ES-I3 (cell line): ENCODE measurements around the gene NUMA1.

Experiments
- H3K36me3 ChIP-seq: 2 replicates; pipeline ENCODE4 v1.6.1; 2013; ENCODE audit warnings: mild to moderate bottlenecking, low read length, control low read depth, moderate library complexity; ENCODE audit not compliant: insufficient read depth
- H3K4me1 ChIP-seq: 2 replicates; pipeline ENCODE4 v1.6.1; 2013; ENCODE audit warnings: mild to moderate bottlenecking, control low read depth, low read length; ENCODE audit not compliant: insufficient read depth
- H3K9ac ChIP-seq: 2 replicates; pipeline ENCODE4 v1.6.1; 2013; ENCODE audit warnings: low read depth, mild to moderate bottlenecking, low read length, moderate library complexity
- H3K9me3 ChIP-seq: 2 replicates; pipeline ENCODE4 v1.6.1; 2013; ENCODE audit warnings: mild to moderate bottlenecking, low read length, moderate library complexity; ENCODE audit not compliant: control insufficient read depth, insufficient read depth

The NUMA1 gene, protein sequence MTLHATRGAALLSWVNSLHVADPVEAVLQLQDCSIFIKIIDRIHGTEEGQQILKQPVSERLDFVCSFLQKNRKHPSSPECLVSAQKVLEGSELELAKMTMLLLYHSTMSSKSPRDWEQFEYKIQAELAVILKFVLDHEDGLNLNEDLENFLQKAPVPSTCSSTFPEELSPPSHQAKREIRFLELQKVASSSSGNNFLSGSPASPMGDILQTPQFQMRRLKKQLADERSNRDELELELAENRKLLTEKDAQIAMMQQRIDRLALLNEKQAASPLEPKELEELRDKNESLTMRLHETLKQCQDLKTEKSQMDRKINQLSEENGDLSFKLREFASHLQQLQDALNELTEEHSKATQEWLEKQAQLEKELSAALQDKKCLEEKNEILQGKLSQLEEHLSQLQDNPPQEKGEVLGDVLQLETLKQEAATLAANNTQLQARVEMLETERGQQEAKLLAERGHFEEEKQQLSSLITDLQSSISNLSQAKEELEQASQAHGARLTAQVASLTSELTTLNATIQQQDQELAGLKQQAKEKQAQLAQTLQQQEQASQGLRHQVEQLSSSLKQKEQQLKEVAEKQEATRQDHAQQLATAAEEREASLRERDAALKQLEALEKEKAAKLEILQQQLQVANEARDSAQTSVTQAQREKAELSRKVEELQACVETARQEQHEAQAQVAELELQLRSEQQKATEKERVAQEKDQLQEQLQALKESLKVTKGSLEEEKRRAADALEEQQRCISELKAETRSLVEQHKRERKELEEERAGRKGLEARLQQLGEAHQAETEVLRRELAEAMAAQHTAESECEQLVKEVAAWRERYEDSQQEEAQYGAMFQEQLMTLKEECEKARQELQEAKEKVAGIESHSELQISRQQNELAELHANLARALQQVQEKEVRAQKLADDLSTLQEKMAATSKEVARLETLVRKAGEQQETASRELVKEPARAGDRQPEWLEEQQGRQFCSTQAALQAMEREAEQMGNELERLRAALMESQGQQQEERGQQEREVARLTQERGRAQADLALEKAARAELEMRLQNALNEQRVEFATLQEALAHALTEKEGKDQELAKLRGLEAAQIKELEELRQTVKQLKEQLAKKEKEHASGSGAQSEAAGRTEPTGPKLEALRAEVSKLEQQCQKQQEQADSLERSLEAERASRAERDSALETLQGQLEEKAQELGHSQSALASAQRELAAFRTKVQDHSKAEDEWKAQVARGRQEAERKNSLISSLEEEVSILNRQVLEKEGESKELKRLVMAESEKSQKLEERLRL (N-terminal part only)

DNA sequence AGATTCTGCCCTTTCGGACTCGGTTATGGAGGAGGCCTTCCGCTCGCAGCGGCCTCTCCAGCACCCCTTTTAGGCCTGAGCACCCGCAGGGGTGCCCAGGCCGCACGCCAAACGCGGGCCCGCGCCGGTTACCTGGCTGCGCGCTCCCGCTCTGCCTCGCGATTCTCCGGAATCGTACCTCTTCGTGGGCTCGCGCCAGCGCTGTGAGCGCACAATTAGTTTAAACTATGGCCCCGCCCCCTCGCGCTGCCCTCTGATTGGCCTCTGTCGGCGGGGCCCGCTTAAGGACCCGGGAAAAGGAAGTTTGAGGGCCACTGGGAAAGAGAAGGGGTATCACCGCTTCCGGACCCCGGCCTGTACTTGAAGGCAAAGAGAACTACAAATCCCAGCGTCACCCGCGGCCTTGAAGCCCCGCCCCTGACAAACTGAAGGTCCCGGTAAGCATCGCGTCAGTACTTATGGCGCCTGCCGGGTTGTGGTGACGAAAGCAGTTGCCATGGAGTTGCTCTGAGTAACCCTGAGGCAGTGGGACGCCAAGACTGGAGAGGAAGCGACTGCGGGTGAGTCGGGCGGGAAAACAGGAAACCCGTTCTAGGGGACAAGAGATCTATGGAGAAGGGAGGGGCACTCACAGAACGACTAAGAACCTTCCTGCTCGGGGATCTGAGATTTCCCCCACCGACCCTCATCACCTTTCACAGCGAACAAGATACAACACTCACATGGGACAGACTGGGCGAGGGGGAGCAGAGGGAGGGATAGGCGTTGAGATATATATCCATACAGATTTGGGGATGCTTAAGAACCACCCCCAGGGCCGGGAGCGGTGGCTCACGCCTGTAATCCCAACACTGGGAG lies at the start of gene NUMA1, which contains the start of gene LRRC51:
TSS of gene NUMA1 (minus strand) at position 217 of the 858 bp plus-strand sequence. CDS start 44,599 bp downstream, outside the sequence.
TSS of gene LRRC51 (plus strand) at position 525 of the 858 bp plus-strand sequence. CDS start 8,234 bp downstream, outside the sequence.
- Histone ChIP-seq H3K9me3 (no peaks in the 10 kb centered on the region), H3K4me1 (peaks cover 7% of the 10 kb centered on the region), H3K9ac (peak within 1 kb of the TSS; percentile 79)

DNA sequence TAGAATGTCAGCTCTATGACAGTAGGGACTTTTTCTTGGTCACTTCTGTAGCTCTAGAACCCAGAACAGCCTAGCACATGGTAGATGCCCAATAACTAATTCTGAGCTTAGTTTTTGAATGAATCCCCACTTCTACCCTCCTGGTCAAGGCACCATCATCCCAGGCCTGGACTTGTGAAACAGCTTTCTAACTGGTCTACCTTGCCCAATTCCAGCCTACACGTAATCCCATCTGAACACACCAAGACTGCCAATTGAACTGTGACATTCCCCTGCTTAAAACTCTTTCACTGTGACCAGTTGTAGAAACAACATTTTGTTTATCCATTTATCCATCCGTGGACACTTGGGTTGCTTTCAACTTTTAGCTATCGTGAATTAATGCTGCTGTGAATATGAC lies 49.0 kb upstream of the NUMA1 start:
- no peaks in the 10 kb centered on the region for H3K4me1 ChIP-seq
- H3K9ac ChIP-seq = no peak overlapping the region
- H3K9me3 ChIP-seq = peaks cover 3% of the 10 kb centered on the region
- H3K36me3 ChIP-seq = no peaks in the 10 kb centered on the region

More for the DNA sequence above, at the start of gene NUMA1, which contains the start of gene LRRC51:
- H3K36me3 ChIP-seq = no peaks in the 10 kb centered on the region

DNA sequence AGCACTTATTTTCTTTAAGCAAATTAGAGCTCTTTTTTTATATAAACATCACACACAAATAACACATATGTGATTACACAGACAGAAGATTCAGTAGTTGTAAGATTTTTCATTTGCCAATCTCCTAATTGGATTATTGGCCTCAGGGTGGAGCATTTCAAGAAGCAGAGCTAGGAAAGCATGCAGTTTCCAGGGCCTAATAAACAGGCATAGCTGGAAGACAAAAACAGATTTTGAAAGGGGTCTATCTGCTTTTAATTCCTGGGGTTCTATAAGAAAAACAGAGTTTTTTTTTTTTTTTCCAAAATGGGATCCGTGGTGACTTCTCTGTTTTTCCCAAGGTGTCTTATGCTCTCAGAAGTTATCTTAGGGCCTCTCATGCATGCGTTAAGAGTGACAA lies 47.6 kb upstream of the NUMA1 start:
- Histone ChIP-seq H3K4me1 (no peaks in the 10 kb centered on the region), H3K9ac (no peak overlapping the region), H3K9me3 (peaks cover 3% of the 10 kb centered on the region), H3K36me3 (no peaks in the 10 kb centered on the region)

DNA sequence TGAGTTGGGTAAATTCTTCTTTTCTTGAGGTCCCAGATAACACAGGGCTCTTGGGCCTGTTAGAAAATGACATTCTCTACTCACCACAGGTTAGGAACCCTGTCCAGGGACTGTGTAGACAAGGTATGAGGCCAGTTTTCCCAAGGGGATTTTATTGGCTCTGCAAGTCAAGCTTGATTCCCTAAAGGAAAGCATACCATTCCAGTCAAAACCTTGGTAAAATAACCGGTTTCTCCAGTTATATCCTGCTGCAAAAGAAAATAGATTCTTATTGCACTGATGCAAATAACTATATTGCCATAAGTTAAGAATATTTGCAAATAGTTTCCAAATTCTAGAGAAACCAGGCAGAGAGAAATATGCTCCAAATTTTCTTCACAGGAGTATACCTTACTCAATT lies 45.6 kb upstream of the NUMA1 start:
- Histone ChIP-seq H3K9ac (no peak overlapping the region), H3K4me1 (no peaks in the 10 kb centered on the region), H3K9me3 (peaks cover 3% of the 10 kb centered on the region), H3K36me3 (no peaks in the 10 kb centered on the region)

DNA sequence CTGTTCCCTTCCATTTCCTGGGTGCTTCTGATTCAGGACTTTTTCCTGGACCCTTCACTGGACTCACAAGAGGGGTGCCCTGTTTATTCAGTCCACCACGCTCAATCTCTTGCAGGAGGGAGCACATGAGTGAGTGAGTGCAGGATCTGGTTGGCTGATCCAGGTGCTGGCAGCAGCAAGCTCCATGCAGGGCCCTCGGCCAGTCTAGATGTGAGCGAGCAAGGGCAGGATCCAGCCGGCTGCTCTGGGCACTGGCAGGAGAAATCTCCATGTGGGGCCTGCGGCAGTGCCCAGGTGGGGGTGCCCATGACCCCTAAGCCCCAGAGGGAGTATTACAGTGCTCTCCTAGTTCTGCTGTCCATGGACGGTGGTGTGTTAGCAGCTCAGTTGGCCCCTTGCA lies 43.7 kb upstream of the NUMA1 start:
- H3K36me3 ChIP-seq = no peaks in the 10 kb centered on the region
- H3K9me3 ChIP-seq = peaks cover 3% of the 10 kb centered on the region
- no peaks in the 10 kb centered on the region for H3K4me1 ChIP-seq
- no peak overlapping the region for H3K9ac ChIP-seq

DNA sequence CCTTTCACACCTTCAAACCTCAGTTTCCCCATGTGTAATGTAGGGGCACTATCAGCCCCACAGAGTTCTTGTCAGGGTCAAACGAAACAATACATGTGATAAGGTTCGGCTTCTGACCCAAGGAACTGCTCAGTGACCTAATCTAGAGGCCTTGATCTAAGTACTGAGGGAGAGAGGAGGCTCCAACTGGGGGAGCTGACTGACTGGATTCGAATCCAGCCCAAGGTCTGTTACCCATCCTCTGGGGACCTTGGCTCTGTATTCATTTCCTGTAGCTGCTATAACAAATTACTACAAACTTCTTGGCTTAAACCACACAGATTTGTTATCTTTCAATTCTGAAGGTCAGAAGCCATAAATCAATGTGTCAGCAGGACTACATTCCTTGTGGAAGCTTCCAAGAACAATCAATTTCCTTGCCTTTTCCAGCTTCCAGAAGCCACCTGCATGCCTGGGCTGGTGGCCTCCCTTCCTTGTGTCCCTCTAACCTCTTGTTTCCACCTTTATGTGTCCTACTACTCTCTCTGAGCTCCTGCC lies 42.8 kb upstream of the NUMA1 start:
- Histone ChIP-seq H3K9me3 (no peaks in the 10 kb centered on the region; the same call in 1 of the 2 replicates), H3K4me1 (no peaks in the 10 kb centered on the region), H3K36me3 (no peaks in the 10 kb centered on the region), H3K9ac (no peak overlapping the region)

DNA sequence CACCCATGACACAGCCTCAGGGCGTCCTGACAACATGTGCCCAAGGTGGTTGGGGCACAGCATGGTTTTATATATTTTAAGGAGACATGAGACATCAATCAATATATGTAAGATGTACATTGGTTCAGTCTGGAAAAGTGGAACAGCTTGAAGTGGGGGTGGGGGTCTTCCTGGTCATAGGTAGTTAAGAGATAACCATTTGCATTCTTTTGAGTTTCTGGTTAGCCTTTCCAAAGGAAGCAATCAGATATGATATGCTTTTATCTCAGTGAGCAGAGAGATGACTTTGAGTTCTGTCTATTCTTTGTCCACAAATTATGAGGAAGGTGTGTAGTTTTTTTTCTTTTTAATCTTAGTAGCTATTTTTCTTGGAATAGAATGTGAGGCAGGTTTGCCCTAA lies 42.3 kb upstream of the NUMA1 start:
- no peaks in the 10 kb centered on the region for H3K36me3 ChIP-seq
- H3K9ac ChIP-seq = no peak overlapping the region
- H3K9me3 ChIP-seq = no peaks in the 10 kb centered on the region; the same call in 1 of the 2 replicates
- H3K4me1 ChIP-seq = no peaks in the 10 kb centered on the region

DNA sequence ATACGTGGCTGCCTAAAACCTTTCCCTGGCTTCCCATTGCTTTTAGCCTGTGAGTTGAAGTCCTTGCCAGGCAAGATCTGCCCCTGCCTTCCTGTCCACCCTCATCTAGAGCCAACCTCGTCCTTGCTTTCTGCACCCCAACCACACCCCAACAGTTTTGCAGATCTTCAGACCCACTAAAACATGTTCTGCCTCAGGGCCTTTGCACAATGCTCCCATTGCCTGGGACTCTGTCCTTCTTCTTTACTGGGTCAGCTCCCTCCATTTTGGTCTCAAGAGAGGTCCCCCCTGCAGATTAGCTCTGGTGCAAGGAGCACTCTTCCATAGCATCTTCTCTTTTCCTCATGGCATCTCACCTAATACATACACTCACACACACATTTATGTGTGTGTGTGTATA lies 40.6 kb upstream of the NUMA1 start:
- Histone ChIP-seq H3K9ac (no peak overlapping the region), H3K4me1 (no peaks in the 10 kb centered on the region), H3K9me3 (no peaks in the 10 kb centered on the region), H3K36me3 (no peaks in the 10 kb centered on the region)

DNA sequence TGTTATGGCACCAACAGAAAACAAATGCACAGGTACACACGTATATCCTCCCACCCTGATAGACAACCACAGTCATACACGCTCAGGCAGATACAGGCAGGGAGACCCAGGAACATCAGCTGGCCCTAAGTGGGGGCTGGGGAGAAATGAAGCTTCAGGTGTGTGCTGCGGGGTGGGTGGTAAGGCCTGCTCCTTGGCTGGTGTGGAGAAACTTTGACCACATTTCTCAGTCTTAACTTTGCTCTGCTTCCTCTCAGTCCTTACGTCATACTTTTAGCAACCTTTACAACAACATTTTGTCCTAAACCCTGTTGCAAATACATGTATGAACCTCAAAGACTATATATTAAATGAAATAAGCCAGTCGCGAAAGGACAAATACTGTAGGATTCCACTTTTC lies 38.9 kb upstream of the NUMA1 start:
- no peaks in the 10 kb centered on the region for H3K36me3 ChIP-seq
- no peaks in the 10 kb centered on the region for H3K4me1 ChIP-seq
- no peak overlapping the region for H3K9ac ChIP-seq
- H3K9me3 ChIP-seq = no peaks in the 10 kb centered on the region

DNA sequence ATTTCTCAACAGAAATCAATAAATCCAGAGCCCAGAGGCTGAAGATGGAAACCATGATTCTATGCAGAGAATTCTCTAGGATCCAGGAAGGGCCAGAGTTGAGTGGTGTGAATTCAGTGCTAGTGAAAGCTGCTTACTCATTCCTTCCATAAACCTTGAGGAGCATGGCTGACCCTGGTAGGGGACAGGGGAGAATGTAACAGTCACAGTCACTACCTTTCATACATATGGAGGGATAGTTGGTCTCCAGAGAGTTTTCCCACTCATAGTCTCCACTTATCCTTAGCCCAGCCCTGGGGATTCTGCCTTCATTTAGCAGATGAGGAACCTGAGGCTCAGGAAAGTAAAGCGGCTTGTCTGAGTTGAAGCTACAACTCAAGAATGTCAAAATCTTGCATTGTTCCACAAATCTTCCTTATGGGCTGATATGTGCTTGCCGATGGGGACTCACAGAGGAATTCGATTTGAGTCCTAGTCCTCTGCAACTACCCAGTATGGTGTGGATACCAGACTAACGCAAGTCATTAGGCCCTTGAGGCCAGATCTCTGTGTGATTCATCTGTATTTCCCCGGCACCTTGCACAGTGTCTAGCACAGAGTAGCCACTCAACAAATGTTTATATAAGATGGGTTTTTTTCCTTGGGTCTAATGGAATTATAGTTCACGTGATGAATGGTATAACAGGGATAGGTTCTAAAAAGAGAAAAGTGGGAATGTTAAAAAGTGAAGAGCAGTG lies 35.8 kb upstream of the NUMA1 start:
- no peak overlapping the region for H3K9ac ChIP-seq
- peaks cover 4% of the 10 kb centered on the region; the same call in 1 of the 2 replicates for H3K4me1 ChIP-seq
- H3K36me3 ChIP-seq = no peaks in the 10 kb centered on the region
- no peaks in the 10 kb centered on the region for H3K9me3 ChIP-seq

DNA sequence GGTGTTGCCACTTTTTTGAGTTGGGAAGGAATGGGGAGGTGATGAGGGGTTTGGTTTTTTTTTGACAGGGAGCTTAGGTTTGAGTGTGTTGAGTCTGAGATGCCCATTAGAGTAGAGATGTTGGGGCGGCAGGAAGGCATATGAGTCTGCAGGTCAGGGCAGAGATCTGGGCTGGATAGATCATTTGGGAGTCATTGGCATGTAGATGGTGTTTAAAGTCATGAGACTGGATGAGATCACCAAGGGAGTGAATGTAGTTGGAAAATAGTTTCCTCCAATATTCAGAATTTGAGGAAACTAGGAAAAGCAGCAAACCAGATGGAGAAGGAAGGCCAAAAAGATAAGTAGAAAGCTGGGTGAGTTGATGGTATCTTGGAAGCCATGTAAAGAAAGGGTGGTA lies 34.2 kb upstream of the NUMA1 start:
- H3K9ac ChIP-seq = no peak overlapping the region
- no peaks in the 10 kb centered on the region for H3K9me3 ChIP-seq
- no peaks in the 10 kb centered on the region for H3K36me3 ChIP-seq
- H3K4me1 ChIP-seq = peaks cover 4% of the 10 kb centered on the region; the same call in 1 of the 2 replicates

DNA sequence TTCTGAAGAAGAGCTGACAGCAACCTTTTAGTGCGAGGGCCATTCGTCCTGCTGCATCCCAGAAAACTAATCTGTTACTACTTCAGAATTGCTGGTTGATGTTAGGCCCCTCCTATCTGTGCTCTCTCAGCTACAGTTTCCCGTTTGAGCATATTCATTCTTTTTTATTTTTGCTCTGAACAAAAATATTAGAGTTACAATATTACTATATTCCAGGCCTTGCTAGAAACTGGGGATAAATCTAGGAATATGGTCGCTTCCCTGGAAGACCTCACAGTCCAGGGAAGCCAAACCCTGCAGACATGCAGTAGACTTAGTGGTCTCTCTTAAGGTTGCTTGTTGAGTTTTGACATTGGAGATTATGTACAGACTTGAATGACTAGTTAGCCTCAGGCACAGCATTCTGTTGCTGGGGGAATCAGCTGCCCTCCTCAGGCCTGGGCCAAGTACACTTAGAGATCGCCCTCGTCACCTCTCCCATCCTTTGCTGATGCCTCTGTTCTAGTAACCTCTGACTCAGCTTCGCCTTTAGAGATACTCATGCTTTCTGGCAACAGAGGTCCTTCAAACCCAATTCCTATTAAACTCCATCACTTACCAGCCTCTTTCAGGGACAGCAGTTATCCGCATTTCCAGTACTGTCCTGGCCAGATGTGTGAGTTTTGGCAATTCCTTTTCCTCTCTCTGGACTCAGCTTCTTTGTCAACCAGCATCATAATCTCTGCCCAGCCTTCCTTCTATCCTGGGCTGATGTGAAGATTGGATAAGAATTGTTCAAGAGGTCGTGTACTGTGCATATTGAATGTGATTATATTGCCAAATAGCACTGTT lies 32.9 kb upstream of the NUMA1 start:
- no peaks in the 10 kb centered on the region for H3K9me3 ChIP-seq
- no peaks in the 10 kb centered on the region for H3K36me3 ChIP-seq
- peaks cover 4% of the 10 kb centered on the region; the same call in 1 of the 2 replicates for H3K4me1 ChIP-seq
- peak overlapping the region; percentile 96 for H3K9ac ChIP-seq
